T-helper 17 cell (primary cell): Measurements from ENCODE around the gene TBC1D1. TPM values are rescaled to one million over a fixed set of nuclear protein-coding genes. Genes with fewer than 3 reads are reported as not detected.

Experiments used
- total RNA-seq, 4 donors: library from RNA in 2 of 4; stranded (reverse) in 2 of 4; gene quantifications; one replicate each; pipeline ENCODE4 v1.2.3 and lab custom pipeline; 2022 to 2026

TBC1D1 gene
- total RNA-seq, 2 donors from 2014 or later = 45.5 to 51.1 TPM

Other genes starting within 250 kb of the TBC1D1 start
- gene RELL1, start 204.7 kb upstream of the TBC1D1 start, total RNA-seq = 10 to 100 TPM; 30.1 to 30.7 TPM
- 10 to 100 TPM; 14.0 to 17.7 TPM for gene PGM2, start 64.4 kb upstream of the TBC1D1 start, total RNA-seq
- 1 to 10 TPM in 1 of 2 donors, not detected in 1; 1.5 TPM for gene PTTG2, start 69.3 kb downstream of the TBC1D1 start, total RNA-seq